Keratinocyte (primary cell): Measurements from ENCODE around the gene CPPED1. TPM values are rescaled to one million over a fixed set of nuclear protein-coding genes. Genes with fewer than 3 reads are reported as not detected.

Source experiments
- DNase-seq: peaks from one replicate; pipeline ENCODE4 v3.0.0-alpha.2; 2011; ENCODE audit warnings: low read depth, missing footprints, low spot score
- FAIRE-seq: peaks from 2 replicates; lab custom pipeline; 2011; peaks lifted over from hg19 to GRCh38; lab: Jason Lieb, UNC
- H2AFZ ChIP-seq: 2 replicates; pipeline ENCODE4 v1.6.0; 2012; ENCODE audit warnings: low read length, control low read depth, inconsistent platforms; ENCODE audit not compliant: control insufficient read depth
- H3K27ac ChIP-seq: 2 replicates; pipeline ENCODE4 v1.5.1; 2011; ENCODE audit warnings: low read length; ENCODE audit not compliant: control insufficient read depth, insufficient read depth
- H3K27me3 ChIP-seq: 3 replicates; pipeline ENCODE4 v1.6.0; 2011; ENCODE audit warnings: low read length; ENCODE audit not compliant: control insufficient read depth, insufficient read depth; ENCODE audit errors: extremely low read depth
- H3K36me3 ChIP-seq, 2 experiments: 2 replicates in 1 of 2; 3 replicates in 1 of 2; pipeline ENCODE4 v1.5.1; 2011; ENCODE audit warnings: low read length in 2 of 2, mild to moderate bottlenecking in 1 of 2; ENCODE audit not compliant: control insufficient read depth in 2 of 2, insufficient read depth in 2 of 2; ENCODE audit errors: extremely low read depth in 1 of 2
- H3K4me1 ChIP-seq: 3 replicates; pipeline ENCODE4 v1.5.1; 2011; ENCODE audit warnings: low read length; ENCODE audit not compliant: control insufficient read depth, insufficient read depth; ENCODE audit errors: extremely low read depth
- H3K4me2 ChIP-seq: 3 replicates; pipeline ENCODE4 v1.6.0; 2011; ENCODE audit warnings: low read depth, low read length; ENCODE audit not compliant: control insufficient read depth, insufficient read depth; ENCODE audit errors: extremely low read depth
- H3K4me3 ChIP-seq, 3 experiments: fragments of 200-600 bp in 1 of 3; sonication (generic) in 1 of 3; 2 replicates in 2 of 3; 3 replicates in 1 of 3; pipeline ENCODE4 v1.5.1; 2011 to 2016; ENCODE audit warnings: low read length in 3 of 3, mild to moderate bottlenecking in 3 of 3, control low read depth in 2 of 3, inconsistent platforms in 1 of 3, low read depth in 1 of 3, mixed read lengths in 1 of 3, mixed run types in 1 of 3, moderate library complexity in 1 of 3; ENCODE audit not compliant: control insufficient read depth in 2 of 3, insufficient read depth in 2 of 3; ENCODE audit errors: extremely low read depth in 1 of 3
- H3K79me2 ChIP-seq: 2 replicates; pipeline ENCODE4 v1.6.0; 2012; ENCODE audit warnings: low read length; ENCODE audit not compliant: control insufficient read depth, insufficient read depth
- H3K9ac ChIP-seq: 3 replicates; pipeline ENCODE4 v1.6.0; 2011; ENCODE audit warnings: low read length; ENCODE audit not compliant: control insufficient read depth, insufficient read depth; ENCODE audit errors: extremely low read depth
- H3K9me1 ChIP-seq: 3 replicates; pipeline ENCODE4 v1.6.0; 2011; ENCODE audit warnings: low read length; ENCODE audit not compliant: control insufficient read depth, insufficient read depth; ENCODE audit errors: extremely low read depth
- H3K9me3 ChIP-seq: 2 replicates; pipeline ENCODE4 v1.5.1; 2012; ENCODE audit warnings: low read depth, low read length; ENCODE audit not compliant: control insufficient read depth
- H4K20me1 ChIP-seq: 3 replicates; pipeline ENCODE4 v1.6.0; 2011; ENCODE audit warnings: low read length; ENCODE audit not compliant: control insufficient read depth, insufficient read depth; ENCODE audit errors: extremely low read depth
- CTCF ChIP-seq, 3 experiments: IDR thresholded peaks in 1 of 3; conservative IDR thresholded peaks in 1 of 3; optimal IDR thresholded peaks in 1 of 3; 2 replicates in 2 of 3; 3 replicates in 1 of 3; pipeline versions ENCODE3 to v1.5.1; 2011; ENCODE audit warnings: low read length in 3 of 3, mild to moderate bottlenecking in 3 of 3, moderate library complexity in 2 of 3, control low read depth in 1 of 3, inconsistent platforms in 1 of 3; ENCODE audit not compliant: insufficient read depth in 2 of 3; ENCODE audit errors: extremely low read depth in 1 of 3
- EZH2 ChIP-seq: IDR thresholded peaks from one replicate; pipeline ENCODE4 v1.6.1; 2012; ENCODE audit warnings: inconsistent platforms, mild to moderate bottlenecking, low read length, moderate library complexity
- dilution Hi-C: fragments of 300-500 bp; cut with MboI; formaldehyde crosslinking; loops from one replicate; pipeline ENCODE4 v1.7.0; 2020; ENCODE audit warnings: low sequenced_read_pairs; ENCODE audit not compliant: extremely low pct_ligation_motif_present
- polyA plus RNA-seq, 5 experiments: library from polyadenylated mRNA; depleted of rRNA in 3 of 5; stranded (reverse) in 3 of 5; stranded (forward) in 1 of 5; unstranded in 1 of 5; fragments of >200 nt; gene quantifications; 1 replicate in 1 of 5; 2 replicates in 3 of 5; 3 replicates in 1 of 5; pipeline versions ENCODE4 v1.2.1 to v1.2.3, GENCODE V29; 2011 to 2012; ENCODE audit warnings: missing spikeins in 2 of 5, low read depth in 1 of 5, low replicate concordance in 1 of 5

The CPPED1 gene
- polyA plus RNA-seq, 1 donor (not counting 4 experiments of a cell fraction or from before 2014, with no cell fraction given) = 14.4 TPM

- no peaks in the 10 kb centered on the region for H3K36me3 ChIP-seq
- no peak overlapping the region for H3K4me3 ChIP-seq
- no peaks in the 10 kb centered on the region for H3K9me1 ChIP-seq
- H3K27me3 ChIP-seq = no peaks in the 10 kb centered on the region
- no peaks in the 10 kb centered on the region for H3K4me1 ChIP-seq
- H3K9me3 ChIP-seq = no peaks in the 10 kb centered on the region
- no peaks in the 10 kb centered on the region for H4K20me1 ChIP-seq
- H3K9ac ChIP-seq = no peak overlapping the region
- no peaks in the 10 kb centered on the region for H3K79me2 ChIP-seq
- no peak for DNase-seq
- no peak for FAIRE-seq
- no peak overlapping the region for H3K27ac ChIP-seq
- dilution Hi-C loops = no loop called here
- no peak overlapping the region for H3K4me2 ChIP-seq
- TF ChIP-seq EZH2 (no peak), CTCF (optimal IDR thresholded peaks at IDR 0.05 in 1 of 3, IDR thresholded peaks at IDR 0.05 in 1 of 3, conservative IDR thresholded peaks at IDR 0.05 in 1 of 3; ENCODE audit: extremely low read depth in 1 of 3, insufficient read depth in 2 of 3, low read length in 3 of 3) (no peak)
- H2AFZ ChIP-seq = no peak overlapping the region
These were observed 178.6 kb downstream of the CPPED1 start for GRCh38 chr16:12625068-12625467.

DNA sequence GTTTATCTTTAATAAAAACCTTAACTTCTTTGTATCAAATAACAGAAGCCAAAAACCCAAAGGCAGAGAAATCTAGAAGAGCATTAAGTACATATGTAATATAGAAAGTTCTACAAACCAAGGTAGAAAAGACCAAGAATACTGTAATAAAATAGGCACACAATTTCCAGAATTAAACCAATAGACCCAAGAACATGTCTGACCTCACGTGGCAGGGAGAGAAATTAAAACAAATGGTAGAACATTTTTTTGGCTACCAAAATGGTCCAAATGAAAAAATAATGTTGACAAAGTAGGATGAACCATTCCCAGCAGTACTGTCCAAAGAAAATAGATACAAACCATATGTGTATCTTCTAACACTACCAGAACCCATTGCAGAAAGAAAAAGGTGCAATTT, 183.5 kb downstream of the CPPED1 start:
- dilution Hi-C loops = no loop called here
- Histone ChIP-seq H2AFZ (no peak overlapping the region), H3K27me3 (no peaks in the 10 kb centered on the region), H3K4me3 (no peak overlapping the region), H3K4me1 (no peaks in the 10 kb centered on the region), H3K79me2 (no peaks in the 10 kb centered on the region), H3K4me2 (no peak overlapping the region), H3K36me3 (no peaks in the 10 kb centered on the region), H3K9me3 (no peaks in the 10 kb centered on the region), H4K20me1 (no peaks in the 10 kb centered on the region), H3K9me1 (no peaks in the 10 kb centered on the region), H3K27ac (no peak overlapping the region), H3K9ac (no peak overlapping the region)
- FAIRE-seq (no peak), DNase-seq (no peak)
- TF ChIP-seq EZH2 (no peak), CTCF (optimal IDR thresholded peaks at IDR 0.05 in 1 of 3, IDR thresholded peaks at IDR 0.05 in 1 of 3, conservative IDR thresholded peaks at IDR 0.05 in 1 of 3; ENCODE audit: extremely low read depth in 1 of 3, insufficient read depth in 2 of 3, low read length in 3 of 3) (no peak)
